COLO668 (cell line): ENCODE results near the gene SIX5.
"Not testable (repeated sequence)": the region's sequence is repeated elsewhere in the genome, so short reads cannot be mapped to it uniquely, and the experiment has no call there.

Experiments
- DNase-seq: peaks from one replicate; lab custom pipeline; 2025; ENCODE audit not compliant: unreplicated experiment; lab: John Stamatoyannopoulos, UW

The SIX5 gene

GRCh38 chr19:45768984-45769782 lies at the start of gene SIX5:
SIX5 (minus strand) TSS chr19:45769252; CDS start chr19:45768844, 408 bp downstream.
- peak; percentile 98 for DNase-seq

- peak; percentile 54 for DNase-seq
Observed at GRCh38 chr19:45817725-45818301, 48.8 kb upstream of the SIX5 start.

GRCh38 chr19:45817010-45817724 lies 48.1 kb upstream of the SIX5 start:
- peak; percentile 93 for DNase-seq

GRCh38 chr19:45816236-45817009 lies 47.4 kb upstream of the SIX5 start:
- peak; percentile 18 for DNase-seq

GRCh38 chr19:45815481-45816216 lies 46.6 kb upstream of the SIX5 start:
- DNase-seq = no peak

GRCh38 chr19:45814851-45815480 lies 45.9 kb upstream of the SIX5 start, which contains the start of gene RSPH6A:
RSPH6A (minus strand) TSS chr19:45815308; CDS start chr19:45815176, 132 bp downstream.
- no peak for DNase-seq

- no peak for DNase-seq
Observed at GRCh38 chr19:45814166-45814780, 45.2 kb upstream of the SIX5 start.

- no peak for DNase-seq
Observed at GRCh38 chr19:45812297-45812696, 43.2 kb upstream of the SIX5 start.

- peak; percentile 91 for DNase-seq
Observed at GRCh38 chr19:45809643-45810159, 40.6 kb upstream of the SIX5 start.

GRCh38 chr19:45805719-45806118 lies 36.7 kb upstream of the SIX5 start:
- DNase-seq = no peak

GRCh38 chr19:45804959-45805230 lies 35.8 kb upstream of the SIX5 start:
- DNase-seq = no peak

GRCh38 chr19:45804140-45804958 lies 35.3 kb upstream of the SIX5 start:
- DNase-seq = no peak

GRCh38 chr19:45801603-45802175 lies 32.6 kb upstream of the SIX5 start:
- DNase-seq = no peak

GRCh38 chr19:45800070-45800553 lies 31.1 kb upstream of the SIX5 start:
- DNase-seq = no peak

GRCh38 chr19:45799541-45799940 lies 30.5 kb upstream of the SIX5 start:
- DNase-seq = not testable (repeated sequence)

- DNase-seq = peak; percentile 56
Observed at GRCh38 chr19:45798995-45799517, 30.0 kb upstream of the SIX5 start.

GRCh38 chr19:45794627-45795026 lies 25.6 kb upstream of the SIX5 start:
- no peak for DNase-seq

- no peak for DNase-seq
Observed at GRCh38 chr19:45793876-45794275, 24.8 kb upstream of the SIX5 start.
